T-helper 2 cell treated with Interferon-gamma antibody and Interleukin-4, amounts not matched to agents 5 μg/mL and 100 μg/mL, for 36 hours (primary cell): ENCODE measurements around the gene CD82.

Source experiments
- DNase-seq: peaks from one replicate; pipeline ENCODE4 v3.0.0; 2021; ENCODE audit warnings: low spot score
- H3K27ac Mint-ChIP-seq: one replicate; pipeline ENCODE4 v1.8.0; 2021; ENCODE audit warnings: mild to moderate bottlenecking, mixed read lengths
- H3K27me3 Mint-ChIP-seq: one replicate; pipeline ENCODE4 v1.8.0; 2021; ENCODE audit warnings: low read depth, mixed read lengths
- H3K36me3 Mint-ChIP-seq: one replicate; pipeline ENCODE4 v1.8.0; 2021; ENCODE audit warnings: low read depth, mixed read lengths
- H3K4me1 Mint-ChIP-seq: one replicate; pipeline ENCODE4 v1.8.0; 2021; ENCODE audit warnings: low read depth, mixed read lengths
- H3K4me3 Mint-ChIP-seq: one replicate; pipeline ENCODE4 v1.8.0; 2022; ENCODE audit warnings: mild to moderate bottlenecking, moderate library complexity, mixed read lengths
- H3K9me3 Mint-ChIP-seq: one replicate; pipeline ENCODE4 v1.8.0; 2021; ENCODE audit warnings: mixed read lengths

CD82 gene

DNA sequence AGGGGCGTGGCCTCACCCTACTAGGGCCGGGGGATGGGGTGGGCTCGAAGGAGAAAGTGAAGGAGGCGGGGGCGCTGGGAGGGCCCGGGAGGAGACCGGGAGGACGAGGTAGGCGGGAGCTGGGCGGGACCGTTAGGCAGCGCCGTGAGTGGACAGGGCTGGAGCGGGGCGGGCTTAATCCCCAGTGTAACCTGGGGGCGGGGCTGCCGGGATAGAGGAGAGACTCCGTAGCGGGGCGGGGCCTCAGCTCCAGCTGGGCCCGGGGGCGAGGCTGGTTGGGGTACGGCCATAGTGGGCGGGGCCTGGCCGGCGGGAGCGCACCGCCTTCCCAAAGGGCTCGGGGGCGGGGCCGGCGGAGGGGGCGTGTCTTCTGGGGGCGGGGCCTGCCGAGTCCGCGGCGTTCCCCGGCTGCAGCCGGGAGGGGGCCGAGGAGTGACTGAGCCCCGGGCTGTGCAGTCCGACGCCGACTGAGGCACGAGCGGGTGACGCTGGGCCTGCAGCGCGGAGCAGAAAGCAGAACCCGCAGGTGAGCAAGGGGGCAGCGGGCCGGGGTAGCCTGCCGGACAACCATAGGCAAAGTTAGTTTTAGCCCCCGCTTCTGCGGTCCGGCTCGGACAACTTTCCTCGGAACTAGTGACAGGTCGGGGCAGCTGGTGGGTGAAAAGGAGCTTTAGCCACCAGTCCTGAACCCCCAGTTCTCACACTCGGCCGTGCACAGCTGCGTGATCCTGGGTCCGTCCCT is at the start of gene CD82:
Gene CD82 (plus strand): TSS at position 453 of the 742 bp plus-strand sequence. CDS start 29,000 bp downstream, outside the sequence.
- Mint-ChIP-seq H3K9me3 (no peaks in the 10 kb centered on the region), H3K4me3 (peak within 1 kb of the TSS; percentile 81), H3K27me3 (no peaks in the 10 kb centered on the region), H3K4me1 (peaks cover 44% of the 10 kb centered on the region), H3K36me3 (peaks cover 21% of the 10 kb centered on the region), H3K27ac (peak within 1 kb of the TSS; percentile 92)
- peak; percentile 99 for DNase-seq

GRCh38 chr11:44516688-44517507 is 48.6 kb upstream of the CD82 start:
- H3K27me3 Mint-ChIP-seq, result peaks cover 9% of the 10 kb centered on the region
- H3K4me3 Mint-ChIP-seq, result no peak overlapping the region
- H3K4me1 Mint-ChIP-seq, result no peaks in the 10 kb centered on the region
- no peaks in the 10 kb centered on the region for H3K36me3 Mint-ChIP-seq
- no peak for DNase-seq
- H3K27ac Mint-ChIP-seq, result no peak overlapping the region
- no peaks in the 10 kb centered on the region for H3K9me3 Mint-ChIP-seq

GRCh38 chr11:44517541-44517940 is 47.9 kb upstream of the CD82 start:
- H3K4me1 Mint-ChIP-seq, result no peaks in the 10 kb centered on the region
- peaks cover 9% of the 10 kb centered on the region for H3K27me3 Mint-ChIP-seq
- H3K4me3 Mint-ChIP-seq, result no peak overlapping the region
- H3K9me3 Mint-ChIP-seq, result no peaks in the 10 kb centered on the region
- no peaks in the 10 kb centered on the region for H3K36me3 Mint-ChIP-seq
- no peak for DNase-seq
- no peak overlapping the region for H3K27ac Mint-ChIP-seq

GRCh38 chr11:44518968-44519550 is 46.4 kb upstream of the CD82 start:
- H3K9me3 Mint-ChIP-seq, result no peaks in the 10 kb centered on the region
- no peak overlapping the region for H3K27ac Mint-ChIP-seq
- no peak for DNase-seq
- H3K27me3 Mint-ChIP-seq, result peaks cover 9% of the 10 kb centered on the region
- no peak overlapping the region for H3K4me3 Mint-ChIP-seq
- peaks cover 3% of the 10 kb centered on the region for H3K4me1 Mint-ChIP-seq
- H3K36me3 Mint-ChIP-seq, result no peaks in the 10 kb centered on the region

- DNase-seq, result no peak
- peaks cover 3% of the 10 kb centered on the region for H3K4me1 Mint-ChIP-seq
- no peaks in the 10 kb centered on the region for H3K36me3 Mint-ChIP-seq
- H3K27me3 Mint-ChIP-seq, result peaks cover 9% of the 10 kb centered on the region
- no peak overlapping the region for H3K27ac Mint-ChIP-seq
- no peak overlapping the region for H3K4me3 Mint-ChIP-seq
- H3K9me3 Mint-ChIP-seq, result no peaks in the 10 kb centered on the region
These were observed 45.3 kb upstream of the CD82 start for GRCh38 chr11:44519989-44520737.

- H3K36me3 Mint-ChIP-seq, result no peaks in the 10 kb centered on the region
- H3K27me3 Mint-ChIP-seq, result peaks cover 9% of the 10 kb centered on the region
- H3K4me1 Mint-ChIP-seq, result peaks cover 3% of the 10 kb centered on the region
- no peak overlapping the region for H3K27ac Mint-ChIP-seq
- no peaks in the 10 kb centered on the region for H3K9me3 Mint-ChIP-seq
- no peak overlapping the region for H3K4me3 Mint-ChIP-seq
- DNase-seq, result no peak
These were observed 44.3 kb upstream of the CD82 start for GRCh38 chr11:44521148-44521547.

DNA sequence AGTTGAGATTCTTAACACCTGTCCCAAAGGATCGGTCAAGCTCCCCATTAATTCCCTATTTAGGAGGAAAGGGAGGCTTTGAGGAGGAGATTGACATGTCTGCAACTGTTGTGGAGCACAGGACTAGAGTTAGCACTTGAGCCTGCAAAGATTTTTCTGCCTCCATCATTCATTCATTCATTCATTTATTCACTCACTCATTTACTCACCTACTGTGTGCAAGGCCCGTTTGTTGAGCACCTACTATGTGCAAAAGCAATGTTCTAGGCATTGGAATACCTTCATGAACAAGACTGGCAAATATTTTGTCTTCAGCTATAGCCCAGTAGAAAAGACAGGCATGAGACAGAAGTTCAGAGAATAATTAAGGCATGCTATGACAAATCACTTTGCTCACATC is 43.2 kb upstream of the CD82 start:
- Mint-ChIP-seq H3K36me3 (no peaks in the 10 kb centered on the region), H3K27me3 (peaks cover 4% of the 10 kb centered on the region), H3K9me3 (no peaks in the 10 kb centered on the region), H3K4me3 (no peak overlapping the region), H3K4me1 (peaks cover 7% of the 10 kb centered on the region), H3K27ac (no peak overlapping the region)
- no peak for DNase-seq

DNA sequence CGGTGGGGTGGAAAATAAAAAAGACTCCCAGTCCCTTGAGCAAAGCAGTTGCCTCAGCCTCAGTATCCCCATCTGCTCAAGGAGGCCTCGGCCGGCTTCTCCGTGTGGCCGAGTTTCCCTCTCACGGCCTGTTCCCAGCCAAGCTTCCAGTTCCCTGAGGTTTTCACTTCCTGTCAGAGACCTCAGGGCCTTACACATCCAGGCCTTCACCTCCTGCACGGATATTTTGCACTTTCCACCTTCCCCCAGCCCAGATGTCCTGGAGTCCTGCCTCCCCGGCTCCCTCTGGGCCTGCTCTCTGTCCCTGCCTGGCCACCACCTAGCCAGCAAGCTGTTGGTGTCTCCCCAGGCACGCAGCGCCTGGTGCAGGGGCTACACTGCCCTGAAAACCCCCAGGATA is 41.1 kb upstream of the CD82 start:
- Mint-ChIP-seq H3K27ac (no peak overlapping the region), H3K9me3 (no peaks in the 10 kb centered on the region), H3K27me3 (peaks cover 4% of the 10 kb centered on the region)

GRCh38 chr11:44524751-44525201 is 40.7 kb upstream of the CD82 start:
- H3K36me3 Mint-ChIP-seq, result no peaks in the 10 kb centered on the region
- peaks cover 4% of the 10 kb centered on the region for H3K27me3 Mint-ChIP-seq
- DNase-seq, result no peak
- H3K9me3 Mint-ChIP-seq, result no peaks in the 10 kb centered on the region
- peaks cover 15% of the 10 kb centered on the region for H3K4me1 Mint-ChIP-seq
- H3K4me3 Mint-ChIP-seq, result no peak overlapping the region
- no peak overlapping the region for H3K27ac Mint-ChIP-seq

More for the DNA sequence above, 41.1 kb upstream of the CD82 start:
- no peak for DNase-seq
- peaks cover 14% of the 10 kb centered on the region for H3K4me1 Mint-ChIP-seq
- H3K36me3 Mint-ChIP-seq, result no peaks in the 10 kb centered on the region
- no peak overlapping the region for H3K4me3 Mint-ChIP-seq

DNA sequence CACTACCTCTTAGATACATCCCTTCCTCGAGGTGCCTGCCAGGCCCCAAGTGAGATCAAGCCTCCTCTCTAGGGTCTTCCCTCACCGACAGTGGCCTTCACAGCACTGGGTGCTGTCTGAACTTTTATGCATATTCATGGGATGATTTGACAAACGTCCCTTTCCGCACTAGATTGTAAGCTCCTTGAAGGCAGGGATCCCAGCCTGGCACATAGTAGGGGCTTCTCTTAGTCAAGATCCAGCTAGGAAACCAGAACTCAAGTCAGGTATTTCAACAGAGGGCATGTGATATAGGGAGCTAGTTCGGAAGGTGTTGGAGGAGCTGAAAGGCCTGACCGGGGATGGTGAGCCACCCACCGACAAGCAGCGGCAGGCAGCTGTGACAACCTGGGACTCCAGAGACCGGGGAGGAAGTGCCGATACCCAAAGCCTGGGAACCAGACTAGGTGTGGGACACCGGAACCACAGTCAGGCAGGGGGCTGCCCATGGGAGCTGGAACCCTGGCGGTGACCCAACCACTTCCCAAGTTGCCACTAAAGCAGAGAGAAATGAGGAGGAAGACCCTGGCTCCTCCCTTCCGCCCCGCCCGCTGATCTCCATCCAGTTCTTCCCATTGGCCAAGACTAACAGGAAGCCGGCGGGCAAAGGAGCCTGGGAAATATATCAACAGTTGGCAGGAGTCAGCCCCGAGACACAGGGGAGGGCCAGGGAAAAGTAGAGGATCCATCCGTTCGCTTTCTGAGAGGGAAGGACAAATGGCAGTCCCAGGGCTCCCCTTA is 39.8 kb upstream of the CD82 start:
- Mint-ChIP-seq H3K4me3 (no peak overlapping the region), H3K27me3 (peaks cover 4% of the 10 kb centered on the region), H3K36me3 (no peaks in the 10 kb centered on the region), H3K27ac (no peak overlapping the region), H3K9me3 (no peaks in the 10 kb centered on the region), H3K4me1 (peaks cover 23% of the 10 kb centered on the region)
- no peak for DNase-seq

GRCh38 chr11:44526438-44526837 is 39.0 kb upstream of the CD82 start:
- Mint-ChIP-seq H3K4me1 (peaks cover 29% of the 10 kb centered on the region), H3K36me3 (no peaks in the 10 kb centered on the region), H3K9me3 (no peaks in the 10 kb centered on the region), H3K27ac (no peak overlapping the region), H3K27me3 (peaks cover 2% of the 10 kb centered on the region), H3K4me3 (no peak overlapping the region)
- DNase-seq, result no peak

DNA sequence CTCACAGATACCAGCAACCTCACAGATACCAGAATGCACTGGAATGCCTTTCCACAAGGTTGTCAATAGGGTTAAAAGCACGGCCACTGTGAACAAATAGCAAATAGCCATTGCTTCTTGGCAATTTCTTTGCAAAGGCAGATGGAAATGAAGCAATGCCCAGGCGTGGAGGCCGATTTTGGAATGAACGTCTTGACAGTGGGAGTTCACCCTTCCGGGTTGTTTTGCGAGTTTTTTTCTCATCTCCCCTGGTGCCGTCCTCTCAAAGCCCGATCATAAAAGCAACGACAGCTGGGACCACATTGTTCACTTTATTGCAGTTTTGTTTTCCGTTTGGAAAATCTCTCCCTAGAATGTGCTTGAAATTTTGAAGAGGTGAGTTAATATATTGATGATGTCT is 38.0 kb upstream of the CD82 start:
- Mint-ChIP-seq H3K4me3 (no peak overlapping the region), H3K4me1 (peaks cover 34% of the 10 kb centered on the region), H3K27me3 (no peaks in the 10 kb centered on the region), H3K27ac (no peak overlapping the region), H3K36me3 (no peaks in the 10 kb centered on the region), H3K9me3 (no peaks in the 10 kb centered on the region)
- DNase-seq, result no peak

DNA sequence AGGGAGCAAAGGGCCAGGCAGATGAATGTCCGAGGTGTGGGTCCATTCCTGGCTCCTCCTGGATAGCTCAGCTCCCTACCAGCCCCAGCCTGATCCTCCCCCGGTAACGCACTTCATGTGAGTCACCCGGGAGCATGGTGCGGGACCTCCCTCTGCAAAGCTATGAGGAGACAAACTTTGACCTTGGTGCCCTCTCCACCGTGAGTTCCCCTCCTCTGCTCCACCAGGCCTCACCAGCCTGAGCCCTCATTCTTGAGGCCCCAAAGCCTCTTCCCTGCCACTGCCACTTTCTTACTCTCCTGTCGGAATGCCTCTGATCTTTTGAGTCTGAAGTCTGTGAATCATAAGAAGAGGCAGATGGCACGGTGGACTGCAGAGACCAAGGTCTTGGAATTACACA is 37.4 kb upstream of the CD82 start:
- H3K27me3 Mint-ChIP-seq, result no peaks in the 10 kb centered on the region
- peak overlapping the region; percentile 23 for H3K27ac Mint-ChIP-seq
- no peaks in the 10 kb centered on the region for H3K9me3 Mint-ChIP-seq
- no peaks in the 10 kb centered on the region for H3K36me3 Mint-ChIP-seq
- no peak overlapping the region for H3K4me3 Mint-ChIP-seq
- H3K4me1 Mint-ChIP-seq, result peaks cover 34% of the 10 kb centered on the region
- no peak for DNase-seq
